Measurements from ENCODE around the gene SBK1. TPM values are rescaled to one million over a fixed set of nuclear protein-coding genes. Genes with fewer than 3 reads are reported as not detected.
A peak's percentile ranks its signal among the peaks of the same experiment; 100 is the strongest.

Gene SBK1
- total RNA-seq, 6 experiments from 2014 or later = 0.04 to 0.12 (median 0.07) TPM

GRCh38 chr16:28277537-28278388 lies 14.6 kb upstream of the SBK1 start:
- no peak overlapping the region for H3K27ac ChIP-seq
- DNase-seq (peak; percentile 91 to 93 (median 92)), ATAC-seq (peak; percentile 96 to 99 (median 98))
- no peaks in the 10 kb centered on the region for H3K36me3 ChIP-seq
- H3K4me3 ChIP-seq = peak overlapping the region; percentile 26 to 40 (median 39)
- H3K27me3 ChIP-seq = no peaks in the 10 kb centered on the region
- H3K9me3 ChIP-seq = no peaks in the 10 kb centered on the region
- peaks cover 0 to 5% (median 0%) of the 10 kb centered on the region in 4 donors for H3K4me1 ChIP-seq
- TF ChIP-seq POLR2A (IDR thresholded peaks at IDR 0.05) = no peak
- peak; percentile 98 to 99 (median 98) for TF ChIP-seq CTCF (IDR thresholded peaks at IDR 0.05)
- 4% methylated on average over 21 of the region's 44 CpGs for WGBS (ENCODE audit: insufficient coverage, low coverage, low lambda C conversion rate, missing lambda C conversion rate)
- intact Hi-C loops (cut with DNase I) = loop anchor here (2.0 to 5.0 kb wide), 2 partner anchors 39 to 40 kb away; no protein-coding TSS in a partner anchor

GRCh38 chr16:28279006-28279405 lies 13.3 kb upstream of the SBK1 start:
- intact Hi-C loops (cut with DNase I) = loop anchor here (2.0 to 5.0 kb wide), 2 partner anchors 38 kb away; no protein-coding TSS in a partner anchor
- TF ChIP-seq POLR2A (IDR thresholded peaks at IDR 0.05) (no peak), CTCF (IDR thresholded peaks at IDR 0.05) (no peak)
- Histone ChIP-seq H3K4me3 (no peak overlapping the region), H3K27ac (no peak overlapping the region), H3K4me1 (peaks cover 0 to 5% (median 0%) of the 10 kb centered on the region in 4 donors), H3K27me3 (no peaks in the 10 kb centered on the region), H3K9me3 (no peaks in the 10 kb centered on the region), H3K36me3 (no peaks in the 10 kb centered on the region)
- no peak for ATAC-seq
- 92% methylated on average over 3 of the region's 6 CpGs for WGBS (ENCODE audit: insufficient coverage, low coverage, low lambda C conversion rate, missing lambda C conversion rate)
- DNase-seq = no peak

GRCh38 chr16:28280881-28281836 lies 11.2 kb upstream of the SBK1 start:
- DNase-seq (no peak), ATAC-seq (no peak)
- 63% methylated on average over 4 of the region's 15 CpGs for WGBS (ENCODE audit: insufficient coverage, low coverage, low lambda C conversion rate, missing lambda C conversion rate)
- H3K4me1 ChIP-seq = peaks cover 0 to 5% (median 0%) of the 10 kb centered on the region in 4 donors
- TF ChIP-seq CTCF (IDR thresholded peaks at IDR 0.05) = no peak
- TF ChIP-seq POLR2A (IDR thresholded peaks at IDR 0.05) = no peak
- intact Hi-C loops (cut with DNase I) = no loop called here
- no peak overlapping the region for H3K4me3 ChIP-seq
- no peak overlapping the region for H3K27ac ChIP-seq
- no peaks in the 10 kb centered on the region for H3K36me3 ChIP-seq
- H3K9me3 ChIP-seq = no peaks in the 10 kb centered on the region
- no peaks in the 10 kb centered on the region for H3K27me3 ChIP-seq

GRCh38 chr16:28282045-28282444 lies 10.3 kb upstream of the SBK1 start:
- no peak for ATAC-seq
- WGBS (ENCODE audit: insufficient coverage, low coverage, low lambda C conversion rate, missing lambda C conversion rate) = 69% methylated on average over 6 of the region's 8 CpGs

More at GRCh38 chr16:28282045-28282444, 10.3 kb upstream of the SBK1 start:
- no peaks in the 10 kb centered on the region for H3K36me3 ChIP-seq
- H3K27ac ChIP-seq = no peak overlapping the region
- TF ChIP-seq CTCF (IDR thresholded peaks at IDR 0.05) = no peak
- no peak for TF ChIP-seq POLR2A (IDR thresholded peaks at IDR 0.05)
- H3K4me3 ChIP-seq = no peak overlapping the region
- no peak for DNase-seq
- H3K27me3 ChIP-seq = no peaks in the 10 kb centered on the region
- peaks cover 0 to 5% (median 0%) of the 10 kb centered on the region in 4 donors for H3K4me1 ChIP-seq
- H3K9me3 ChIP-seq = no peaks in the 10 kb centered on the region
- intact Hi-C loops (cut with DNase I) = no loop called here
